Measurements from ENCODE around the gene SPAG6.

DNA sequence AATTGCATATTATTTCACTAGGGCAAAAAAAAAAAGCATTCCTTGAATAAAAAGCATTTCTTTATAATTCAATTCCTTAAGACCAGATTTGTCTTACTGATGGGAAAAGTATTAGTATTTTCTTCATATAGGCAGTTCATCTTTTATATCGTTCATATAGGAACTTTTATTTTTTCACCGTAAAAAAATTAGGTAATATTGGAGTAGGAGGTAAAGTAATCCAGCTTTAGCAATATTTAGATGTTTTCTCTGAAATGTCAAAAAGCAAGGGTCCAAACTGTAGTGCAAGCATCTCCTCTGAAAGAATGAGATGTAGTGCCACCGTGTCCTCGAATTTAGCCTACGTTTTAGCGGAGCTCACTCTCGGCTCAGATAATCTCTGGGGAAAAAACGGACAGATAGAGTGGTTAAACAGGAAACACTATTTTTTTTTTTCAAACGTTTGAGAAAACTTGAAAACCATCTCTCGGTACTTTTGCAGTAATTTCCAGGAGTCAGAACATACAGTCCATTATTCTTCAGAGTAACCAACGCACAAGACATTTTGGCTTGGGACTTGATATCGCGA lies 5.5 kb upstream of the SPAG6 start:
- TF ChIP-seq, protein P1, sequence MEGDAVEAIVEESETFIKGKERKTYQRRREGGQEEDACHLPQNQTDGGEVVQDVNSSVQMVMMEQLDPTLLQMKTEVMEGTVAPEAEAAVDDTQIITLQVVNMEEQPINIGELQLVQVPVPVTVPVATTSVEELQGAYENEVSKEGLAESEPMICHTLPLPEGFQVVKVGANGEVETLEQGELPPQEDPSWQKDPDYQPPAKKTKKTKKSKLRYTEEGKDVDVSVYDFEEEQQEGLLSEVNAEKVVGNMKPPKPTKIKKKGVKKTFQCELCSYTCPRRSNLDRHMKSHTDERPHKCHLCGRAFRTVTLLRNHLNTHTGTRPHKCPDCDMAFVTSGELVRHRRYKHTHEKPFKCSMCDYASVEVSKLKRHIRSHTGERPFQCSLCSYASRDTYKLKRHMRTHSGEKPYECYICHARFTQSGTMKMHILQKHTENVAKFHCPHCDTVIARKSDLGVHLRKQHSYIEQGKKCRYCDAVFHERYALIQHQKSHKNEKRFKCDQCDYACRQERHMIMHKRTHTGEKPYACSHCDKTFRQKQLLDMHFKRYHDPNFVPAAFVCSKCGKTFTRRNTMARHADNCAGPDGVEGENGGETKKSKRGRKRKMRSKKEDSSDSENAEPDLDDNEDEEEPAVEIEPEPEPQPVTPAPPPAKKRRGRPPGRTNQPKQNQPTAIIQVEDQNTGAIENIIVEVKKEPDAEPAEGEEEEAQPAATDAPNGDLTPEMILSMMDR (IDR thresholded peaks at IDR 0.05; ENCODE audit: insufficient read depth, low read length, poor library complexity, severe bottlenecking) = no peak
- TF ChIP-seq EZH2phosphoT487 (conservative IDR thresholded peaks at IDR 0.05; ENCODE audit: low read length) = no peak

Measured in SU-DHL-6 (cell line).